Neural progenitor cell (in vitro differentiated cells): ENCODE measurements around the gene DISC1. TPM values are rescaled to one million over a fixed set of nuclear protein-coding genes. Genes with fewer than 3 reads are reported as not detected.

Experiments used
- DNase-seq: peaks from one replicate; pipeline ENCODE4 v3.0.0-alpha.2; 2016; ENCODE audit warnings: low spot score
- H2AFZ ChIP-seq: fragments of 200-600 bp; sonication (generic); replicated peaks from 2 replicates; pipeline ENCODE4 v1.6.1; 2016; ENCODE audit warnings: antibody characterized with exemption
- H3F3A ChIP-seq: fragments of 200-600 bp; sonication (generic); 2 replicates; pipeline ENCODE4 v1.6.1; 2016; ENCODE audit warnings: antibody characterized with exemption, low read depth
- H3K27ac ChIP-seq: fragments of 200-600 bp; sonication (generic); 2 replicates; pipeline ENCODE4 v1.5.1; 2016; ENCODE audit warnings: mild to moderate bottlenecking
- H3K27me3 ChIP-seq: fragments of 200-600 bp; sonication (generic); 2 replicates; pipeline ENCODE4 v1.6.1; 2016; ENCODE audit warnings: mild to moderate bottlenecking, moderate library complexity
- H3K36me3 ChIP-seq: fragments of 200-600 bp; sonication (generic); 2 replicates; pipeline ENCODE4 v1.5.1; 2016
- H3K4me1 ChIP-seq: fragments of 200-600 bp; sonication (generic); 2 replicates; pipeline ENCODE4 v1.6.1; 2016; ENCODE audit warnings: mixed run types
- H3K4me2 ChIP-seq: fragments of 200-600 bp; sonication (generic); 2 replicates; pipeline ENCODE4 v1.6.1; 2016
- H3K4me3 ChIP-seq: fragments of 200-600 bp; sonication (generic); 2 replicates; pipeline ENCODE4 v1.5.1; 2016
- H3K79me2 ChIP-seq: fragments of 200-600 bp; sonication (generic); 2 replicates; pipeline ENCODE4 v1.6.1; 2016; ENCODE audit warnings: low read depth
- H3K9ac ChIP-seq: fragments of 200-600 bp; sonication (generic); 2 replicates; pipeline ENCODE4 v1.6.1; 2016
- H3K9me3 ChIP-seq: fragments of 200-600 bp; sonication (generic); 2 replicates; pipeline ENCODE4 v1.5.1; 2016; ENCODE audit warnings: low read depth
- H4K20me1 ChIP-seq: fragments of 200-600 bp; sonication (generic); 2 replicates; pipeline ENCODE4 v1.6.1; 2016; ENCODE audit warnings: low read depth
- H3K27ac Mint-ChIP-seq: 3 replicates; pipeline ENCODE4 v1.8.0; 2021; ENCODE audit warnings: mixed read lengths
- H3K27me3 Mint-ChIP-seq: 2 replicates; pipeline ENCODE4 v1.8.0; 2022; ENCODE audit warnings: low read depth, mild to moderate bottlenecking, inconsistent platforms, moderate library complexity, mixed read lengths; ENCODE audit not compliant: insufficient read depth
- H3K36me3 Mint-ChIP-seq: 3 replicates; pipeline ENCODE4 v1.8.0; 2021; ENCODE audit warnings: mixed read lengths
- H3K4me1 Mint-ChIP-seq: 3 replicates; pipeline ENCODE4 v1.8.0; 2021; ENCODE audit warnings: mixed read lengths
- H3K4me3 Mint-ChIP-seq: 3 replicates; pipeline ENCODE4 v1.8.0; 2021; ENCODE audit warnings: mild to moderate bottlenecking, moderate library complexity, mixed read lengths
- H3K9me3 Mint-ChIP-seq: 3 replicates; pipeline ENCODE4 v1.8.0; 2020; ENCODE audit warnings: mixed read lengths
- CTCF ChIP-seq: fragments of 200-600 bp; sonication (generic); IDR thresholded peaks from 2 replicates; pipeline ENCODE4 v1.5.1; 2017; ENCODE audit warnings: antibody characterized with exemption, mild to moderate bottlenecking
- EZH2 ChIP-seq: fragments of 200-600 bp; sonication (generic); IDR thresholded peaks from 2 replicates; pipeline ENCODE4 v1.6.1; 2017; ENCODE audit warnings: antibody characterized with exemption, mild to moderate bottlenecking, moderate library complexity
- EZH2phosphoT487 ChIP-seq: fragments of 200-600 bp; sonication (generic); IDR thresholded peaks from 2 replicates; pipeline ENCODE4 v1.6.1; 2017; ENCODE audit warnings: antibody characterized with exemption
- total RNA-seq: library from RNA; depleted of rRNA; stranded (reverse); fragments of >200 nt; gene quantifications from 2 replicates; pipeline ENCODE4 v1.2.3, GENCODE V29; 2015; ENCODE audit warnings: low replicate concordance

Gene DISC1
- total RNA-seq, 1 donor from 2014 or later, result 1.8 TPM

GRCh38 chr1:231964241-231964640 lies 337.7 kb downstream of the DISC1 start:
- Histone ChIP-seq H4K20me1 (no peaks in the 10 kb centered on the region), H3K27me3 (no peaks in the 10 kb centered on the region), H3K4me1 (peaks cover 7% of the 10 kb centered on the region), H3K36me3 (no peaks in the 10 kb centered on the region), H3K4me3 (no peak overlapping the region), H3F3A (no peaks in the 10 kb centered on the region), H3K79me2 (no peaks in the 10 kb centered on the region), H3K9me3 (no peaks in the 10 kb centered on the region), H3K27ac (no peak overlapping the region), H2AFZ (no peak overlapping the region), H3K4me2 (no peak overlapping the region), H3K9ac (no peak overlapping the region)
- no peak for TF ChIP-seq EZH2phosphoT487
- no peak for TF ChIP-seq CTCF
- no peak for TF ChIP-seq EZH2
- H3K27ac Mint-ChIP-seq, result no peak overlapping the region
- no peak for DNase-seq
- H3K4me3 Mint-ChIP-seq, result no peak overlapping the region
- peaks cover 20% of the 10 kb centered on the region for H3K4me1 Mint-ChIP-seq
- H3K9me3 Mint-ChIP-seq, result peaks cover 5% of the 10 kb centered on the region
- H3K27me3 Mint-ChIP-seq, result peaks cover 2% of the 10 kb centered on the region
- H3K36me3 Mint-ChIP-seq, result no peaks in the 10 kb centered on the region

- Mint-ChIP-seq H3K9me3 (peaks cover 5% of the 10 kb centered on the region), H3K4me3 (no peak overlapping the region), H3K36me3 (no peaks in the 10 kb centered on the region), H3K27me3 (peaks cover 2% of the 10 kb centered on the region), H3K4me1 (peaks cover 15% of the 10 kb centered on the region), H3K27ac (no peak overlapping the region)
- no peak overlapping the region for H3K27ac ChIP-seq
- no peak overlapping the region for H3K4me3 ChIP-seq
- no peaks in the 10 kb centered on the region for H3K27me3 ChIP-seq
- H3K9ac ChIP-seq, result no peak overlapping the region
- TF ChIP-seq EZH2phosphoT487, result no peak
- no peak for TF ChIP-seq EZH2
- no peak for TF ChIP-seq CTCF
- no peak overlapping the region for H3K4me2 ChIP-seq
- no peak overlapping the region for H2AFZ ChIP-seq
- no peaks in the 10 kb centered on the region for H3K36me3 ChIP-seq
- H3K79me2 ChIP-seq, result no peaks in the 10 kb centered on the region
- no peaks in the 10 kb centered on the region for H4K20me1 ChIP-seq
- H3K4me1 ChIP-seq, result peaks cover 7% of the 10 kb centered on the region
- no peaks in the 10 kb centered on the region for H3F3A ChIP-seq
- no peak for DNase-seq
- no peaks in the 10 kb centered on the region for H3K9me3 ChIP-seq
Observed at GRCh38 chr1:231964961-231965360, 338.4 kb downstream of the DISC1 start.

- no peak overlapping the region for H3K4me3 Mint-ChIP-seq
- Histone ChIP-seq H3K79me2 (no peaks in the 10 kb centered on the region), H3K4me2 (no peak overlapping the region), H2AFZ (no peak overlapping the region), H3F3A (no peaks in the 10 kb centered on the region), H3K36me3 (no peaks in the 10 kb centered on the region), H3K4me1 (peaks cover 7% of the 10 kb centered on the region), H3K27me3 (no peaks in the 10 kb centered on the region), H3K4me3 (no peak overlapping the region), H3K27ac (no peak overlapping the region), H4K20me1 (no peaks in the 10 kb centered on the region), H3K9me3 (no peaks in the 10 kb centered on the region), H3K9ac (no peak overlapping the region)
- H3K27me3 Mint-ChIP-seq, result peaks cover 2% of the 10 kb centered on the region
- no peaks in the 10 kb centered on the region for H3K36me3 Mint-ChIP-seq
- H3K9me3 Mint-ChIP-seq, result peaks cover 5% of the 10 kb centered on the region
- H3K27ac Mint-ChIP-seq, result peak overlapping the region; percentile 7
- TF ChIP-seq EZH2phosphoT487, result no peak
- TF ChIP-seq CTCF, result no peak
- no peak for TF ChIP-seq EZH2
- no peak for DNase-seq
- H3K4me1 Mint-ChIP-seq, result peaks cover 15% of the 10 kb centered on the region
Observed at GRCh38 chr1:231965615-231966014, 339.0 kb downstream of the DISC1 start.
